ENCODE results near the gene PRKCSH.

The PRKCSH gene

GRCh38 chr19:11450570-11451326, 15.3 kb downstream of the PRKCSH start:
- TF ChIP-seq SIN3A (IDR thresholded peaks at IDR 0.05; ENCODE audit: borderline replicate concordance, insufficient read depth, low read length) (no peak), TAF1 (IDR thresholded peaks at IDR 0.05; ENCODE audit: borderline replicate concordance, insufficient read depth, low read length) (no peak), POLR2AphosphoS5 (IDR thresholded peaks at IDR 0.05; ENCODE audit: low read depth, low read length) (no peak), FOXP2 (optimal IDR thresholded peaks at IDR 0.05; ENCODE audit: borderline replicate concordance, extremely low read depth, extremely low read length, insufficient read depth) (no peak), REST (IDR thresholded peaks at IDR 0.05; ENCODE audit: insufficient read depth in 1 of 2, low read depth in 2 of 2, low read length in 2 of 2) (no peak)

DNA sequence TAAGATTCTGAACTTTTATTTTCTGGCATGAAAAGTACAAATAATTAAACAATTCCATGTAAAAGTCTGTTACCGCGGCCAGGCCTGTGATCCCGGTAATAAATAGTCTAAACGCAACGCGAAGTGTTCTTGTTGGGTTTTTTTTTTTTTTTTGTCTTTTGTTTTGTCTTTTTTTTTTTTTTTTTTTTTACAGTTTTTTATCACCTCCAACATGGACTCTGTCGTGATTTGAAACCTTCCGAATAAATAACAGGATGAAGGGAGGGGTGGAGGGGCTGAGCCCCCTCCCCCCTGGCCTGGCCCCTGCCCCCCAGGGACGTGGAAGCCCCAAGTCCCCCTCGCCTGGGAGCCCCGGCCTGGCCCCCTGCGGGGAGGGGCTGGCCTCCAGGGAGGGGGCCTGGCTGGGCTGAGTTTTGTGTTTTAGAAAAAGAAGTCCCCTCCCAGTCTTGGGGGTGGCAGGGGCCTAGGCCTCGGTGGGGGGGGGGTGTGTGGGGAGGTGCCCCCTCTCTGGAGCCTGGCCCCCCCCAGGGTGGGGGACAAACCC, 16.0 kb downstream of the PRKCSH start:
- TF ChIP-seq REST (IDR thresholded peaks at IDR 0.05; ENCODE audit: insufficient read depth in 1 of 2, low read depth in 2 of 2, low read length in 2 of 2) = no peak
- TF ChIP-seq POLR2AphosphoS5 (IDR thresholded peaks at IDR 0.05; ENCODE audit: low read depth, low read length) = no peak
- no peak for TF ChIP-seq TAF1 (IDR thresholded peaks at IDR 0.05; ENCODE audit: borderline replicate concordance, insufficient read depth, low read length)
- no peak for TF ChIP-seq FOXP2 (optimal IDR thresholded peaks at IDR 0.05; ENCODE audit: borderline replicate concordance, extremely low read depth, extremely low read length, insufficient read depth)
- TF ChIP-seq SIN3A (IDR thresholded peaks at IDR 0.05; ENCODE audit: borderline replicate concordance, insufficient read depth, low read length) = no peak

DNA sequence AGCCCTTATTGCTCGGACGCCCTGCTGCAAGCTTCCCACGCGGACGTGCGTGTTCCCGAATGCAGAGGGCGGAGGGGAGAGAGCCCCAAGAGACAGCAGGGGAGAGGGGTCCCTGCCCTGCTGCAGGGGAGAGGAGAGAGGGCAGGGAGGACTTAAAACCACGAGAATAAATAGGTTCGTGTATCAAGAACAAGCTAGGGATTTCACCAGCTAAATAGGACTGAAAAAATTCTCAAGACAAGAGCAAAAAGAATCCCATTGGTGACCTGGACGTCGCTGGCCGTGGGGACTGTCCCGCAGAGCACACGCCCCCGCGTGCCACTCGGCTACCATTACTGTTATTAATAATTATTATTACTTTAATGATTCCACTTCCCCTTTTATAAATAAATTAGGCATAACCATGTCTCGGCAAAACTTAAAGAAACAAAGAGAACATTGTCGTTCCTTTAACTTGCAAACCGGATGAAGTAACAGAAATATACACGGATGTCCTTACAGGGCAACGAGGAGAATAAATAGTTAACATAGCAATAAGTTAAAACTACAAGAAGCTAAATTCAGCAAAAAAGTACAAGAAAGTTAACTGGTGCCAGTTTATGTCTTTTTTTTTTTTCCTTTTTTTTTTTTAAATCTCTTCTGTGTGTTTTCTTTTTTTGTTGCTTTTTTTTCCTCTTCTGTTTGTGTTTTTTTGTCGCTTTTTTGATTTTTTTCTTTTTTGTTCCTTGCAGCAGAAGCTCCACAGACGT, 16.6 kb downstream of the PRKCSH start:
- no peak for TF ChIP-seq REST (IDR thresholded peaks at IDR 0.05; ENCODE audit: insufficient read depth in 1 of 2, low read depth in 2 of 2, low read length in 2 of 2)
- no peak for TF ChIP-seq SIN3A (IDR thresholded peaks at IDR 0.05; ENCODE audit: borderline replicate concordance, insufficient read depth, low read length)
- TF ChIP-seq POLR2AphosphoS5 (IDR thresholded peaks at IDR 0.05; ENCODE audit: low read depth, low read length) = no peak
- TF ChIP-seq FOXP2 (optimal IDR thresholded peaks at IDR 0.05; ENCODE audit: borderline replicate concordance, extremely low read depth, extremely low read length, insufficient read depth) = no peak
- no peak for TF ChIP-seq TAF1 (IDR thresholded peaks at IDR 0.05; ENCODE audit: borderline replicate concordance, insufficient read depth, low read length)

DNA sequence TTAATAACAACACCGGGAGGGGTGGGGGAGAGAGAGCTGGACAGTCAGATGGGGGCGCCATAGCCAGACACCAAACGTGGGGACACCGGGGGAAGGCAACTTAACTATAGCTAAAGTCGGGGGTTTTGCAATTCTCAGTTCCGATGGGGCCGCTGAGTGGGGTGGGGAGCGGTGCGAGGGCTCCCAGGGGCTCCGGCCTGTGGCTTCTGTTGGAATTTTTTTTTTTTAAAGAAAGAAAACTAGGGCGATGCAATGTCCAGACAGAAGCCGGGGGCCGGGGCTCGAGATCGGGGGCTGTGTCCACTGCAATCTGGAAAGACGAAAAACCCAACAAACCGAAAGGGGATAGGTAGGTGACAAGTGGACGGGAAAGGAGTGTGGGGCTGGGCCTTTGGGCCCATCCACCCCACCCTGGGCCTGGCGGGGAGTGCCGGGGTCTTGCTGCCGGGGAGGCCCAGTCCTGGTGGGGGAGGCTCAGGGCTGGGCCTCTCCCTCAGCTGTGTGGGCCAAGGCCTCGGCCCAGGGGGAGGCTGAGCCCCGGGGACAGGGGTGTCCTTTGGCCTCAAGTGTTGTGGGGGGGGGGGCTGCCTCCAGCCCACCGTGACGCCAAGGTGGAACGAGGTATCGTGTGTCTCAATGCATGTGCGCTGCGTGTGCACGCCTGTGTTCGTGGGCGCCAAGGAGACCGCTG, 17.3 kb downstream of the PRKCSH start:
- TF ChIP-seq FOXP2 (optimal IDR thresholded peaks at IDR 0.05; ENCODE audit: borderline replicate concordance, extremely low read depth, extremely low read length, insufficient read depth) (no peak), POLR2AphosphoS5 (IDR thresholded peaks at IDR 0.05; ENCODE audit: low read depth, low read length) (no peak), SIN3A (IDR thresholded peaks at IDR 0.05; ENCODE audit: borderline replicate concordance, insufficient read depth, low read length) (no peak), TAF1 (IDR thresholded peaks at IDR 0.05; ENCODE audit: borderline replicate concordance, insufficient read depth, low read length) (no peak)
